ENCODE measurements around the gene ATP5MC2.

DNA sequence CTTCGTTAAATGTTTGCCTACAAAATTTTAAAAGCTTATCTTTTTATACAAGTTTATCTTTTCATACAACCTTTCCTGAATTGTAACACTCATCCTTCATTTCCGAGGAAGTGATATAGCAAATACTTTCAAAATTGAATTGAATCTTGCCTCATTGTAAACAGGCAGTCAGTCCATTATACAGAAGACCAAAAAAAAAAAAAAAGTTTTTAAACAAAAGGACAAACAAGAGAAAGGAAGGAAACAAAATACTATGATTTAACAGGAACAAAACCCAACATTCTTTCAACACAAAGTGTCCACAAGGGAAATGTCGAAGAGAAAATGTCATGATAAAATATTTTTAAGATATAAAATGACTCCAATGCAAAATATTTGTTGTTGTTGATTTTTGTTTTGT is 58.2 kb downstream of the ATP5MC2 start:
- no peak for TF ChIP-seq EP300 (conservative IDR thresholded peaks at IDR 0.05; ENCODE audit: poor library complexity, severe bottlenecking)
- no peak for TF ChIP-seq POLR2AphosphoS5 (IDR thresholded peaks at IDR 0.05)
- TF ChIP-seq, protein P1, sequence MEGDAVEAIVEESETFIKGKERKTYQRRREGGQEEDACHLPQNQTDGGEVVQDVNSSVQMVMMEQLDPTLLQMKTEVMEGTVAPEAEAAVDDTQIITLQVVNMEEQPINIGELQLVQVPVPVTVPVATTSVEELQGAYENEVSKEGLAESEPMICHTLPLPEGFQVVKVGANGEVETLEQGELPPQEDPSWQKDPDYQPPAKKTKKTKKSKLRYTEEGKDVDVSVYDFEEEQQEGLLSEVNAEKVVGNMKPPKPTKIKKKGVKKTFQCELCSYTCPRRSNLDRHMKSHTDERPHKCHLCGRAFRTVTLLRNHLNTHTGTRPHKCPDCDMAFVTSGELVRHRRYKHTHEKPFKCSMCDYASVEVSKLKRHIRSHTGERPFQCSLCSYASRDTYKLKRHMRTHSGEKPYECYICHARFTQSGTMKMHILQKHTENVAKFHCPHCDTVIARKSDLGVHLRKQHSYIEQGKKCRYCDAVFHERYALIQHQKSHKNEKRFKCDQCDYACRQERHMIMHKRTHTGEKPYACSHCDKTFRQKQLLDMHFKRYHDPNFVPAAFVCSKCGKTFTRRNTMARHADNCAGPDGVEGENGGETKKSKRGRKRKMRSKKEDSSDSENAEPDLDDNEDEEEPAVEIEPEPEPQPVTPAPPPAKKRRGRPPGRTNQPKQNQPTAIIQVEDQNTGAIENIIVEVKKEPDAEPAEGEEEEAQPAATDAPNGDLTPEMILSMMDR (IDR thresholded peaks at IDR 0.05; ENCODE audit: poor library complexity, severe bottlenecking): no peak
- TF ChIP-seq, protein P2, sequence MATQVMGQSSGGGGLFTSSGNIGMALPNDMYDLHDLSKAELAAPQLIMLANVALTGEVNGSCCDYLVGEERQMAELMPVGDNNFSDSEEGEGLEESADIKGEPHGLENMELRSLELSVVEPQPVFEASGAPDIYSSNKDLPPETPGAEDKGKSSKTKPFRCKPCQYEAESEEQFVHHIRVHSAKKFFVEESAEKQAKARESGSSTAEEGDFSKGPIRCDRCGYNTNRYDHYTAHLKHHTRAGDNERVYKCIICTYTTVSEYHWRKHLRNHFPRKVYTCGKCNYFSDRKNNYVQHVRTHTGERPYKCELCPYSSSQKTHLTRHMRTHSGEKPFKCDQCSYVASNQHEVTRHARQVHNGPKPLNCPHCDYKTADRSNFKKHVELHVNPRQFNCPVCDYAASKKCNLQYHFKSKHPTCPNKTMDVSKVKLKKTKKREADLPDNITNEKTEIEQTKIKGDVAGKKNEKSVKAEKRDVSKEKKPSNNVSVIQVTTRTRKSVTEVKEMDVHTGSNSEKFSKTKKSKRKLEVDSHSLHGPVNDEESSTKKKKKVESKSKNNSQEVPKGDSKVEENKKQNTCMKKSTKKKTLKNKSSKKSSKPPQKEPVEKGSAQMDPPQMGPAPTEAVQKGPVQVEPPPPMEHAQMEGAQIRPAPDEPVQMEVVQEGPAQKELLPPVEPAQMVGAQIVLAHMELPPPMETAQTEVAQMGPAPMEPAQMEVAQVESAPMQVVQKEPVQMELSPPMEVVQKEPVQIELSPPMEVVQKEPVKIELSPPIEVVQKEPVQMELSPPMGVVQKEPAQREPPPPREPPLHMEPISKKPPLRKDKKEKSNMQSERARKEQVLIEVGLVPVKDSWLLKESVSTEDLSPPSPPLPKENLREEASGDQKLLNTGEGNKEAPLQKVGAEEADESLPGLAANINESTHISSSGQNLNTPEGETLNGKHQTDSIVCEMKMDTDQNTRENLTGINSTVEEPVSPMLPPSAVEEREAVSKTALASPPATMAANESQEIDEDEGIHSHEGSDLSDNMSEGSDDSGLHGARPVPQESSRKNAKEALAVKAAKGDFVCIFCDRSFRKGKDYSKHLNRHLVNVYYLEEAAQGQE (IDR thresholded peaks at IDR 0.05; ENCODE audit: borderline replicate concordance): no peak
- TF ChIP-seq TAF1 (IDR thresholded peaks at IDR 0.05; ENCODE audit: low read depth): no peak
- no peak for TF ChIP-seq EZH2 (IDR thresholded peaks at IDR 0.05; ENCODE audit: borderline replicate concordance, insufficient read depth, low read length, poor library complexity, severe bottlenecking)
- TF ChIP-seq MXI1 (conservative IDR thresholded peaks at IDR 0.05; ENCODE audit: poor library complexity, severe bottlenecking): no peak
- no peak for TF ChIP-seq RAD21 (conservative IDR thresholded peaks at IDR 0.05)
- TF ChIP-seq SMC3 (conservative IDR thresholded peaks at IDR 0.05; ENCODE audit: poor library complexity): no peak

Measured in neural cell (in vitro differentiated cells).